ENCODE results near the gene RFXAP. TPM values are rescaled to one million over a fixed set of nuclear protein-coding genes. Genes with fewer than 3 reads are reported as not detected.

The RFXAP gene
- total RNA-seq, 1 experiment from 2014 or later, result 0.96 TPM

- no peak for DNase-seq (ENCODE audit: low read depth)
These were observed 47.2 kb downstream of the RFXAP start for GRCh38 chr13:36866232-36866631.

- no peak for DNase-seq (ENCODE audit: low read depth)
These were observed 51.1 kb downstream of the RFXAP start for GRCh38 chr13:36870050-36870692.

- no peak for DNase-seq (ENCODE audit: low read depth)
These were observed 53.6 kb downstream of the RFXAP start for GRCh38 chr13:36872621-36873020.

- no peak for DNase-seq (ENCODE audit: low read depth)
These were observed 56.4 kb downstream of the RFXAP start for GRCh38 chr13:36875431-36875830.

- no peak for DNase-seq (ENCODE audit: low read depth)
These were observed 56.9 kb downstream of the RFXAP start for GRCh38 chr13:36875961-36876360.

Other genes starting within 250 kb of the RFXAP start
- gene SERTM1, start 145.2 kb upstream of the RFXAP start, total RNA-seq (2014; rRNA removed; shearing (Covaris generic)), result not detected in 2 replicates
- gene SMAD9, start 101.0 kb downstream of the RFXAP start, total RNA-seq (2014; rRNA removed; shearing (Covaris generic)), result 0.12 TPM in 1 of 2 replicates, not detected in the other
- gene ALG5, start 180.1 kb downstream of the RFXAP start, total RNA-seq (2014; rRNA removed; shearing (Covaris generic)), result 33.8 and 34.0 TPM in 2 replicates
- gene EXOSC8, start 181.6 kb downstream of the RFXAP start, total RNA-seq (2014; rRNA removed; shearing (Covaris generic)), result 83.1 and 89.0 TPM in 2 replicates
- gene SUPT20H, start 240.5 kb downstream of the RFXAP start, total RNA-seq (2014; rRNA removed; shearing (Covaris generic)), result 36.6 and 60.3 TPM in 2 replicates

Measured in RPMI7951 (cell line).